Vagina (tissue), 2 donors: ENCODE results near the gene RPUSD2. TPM values are rescaled to one million over a fixed set of nuclear protein-coding genes. Genes with fewer than 3 reads are reported as not detected.
"Not testable (repeated sequence)": the region's sequence is repeated elsewhere in the genome, so short reads cannot be mapped to it uniquely, and the experiment has no call there.

Experiments
- DNase-seq, 2 donors: peaks; one replicate each; pipeline ENCODE4 v3.0.0-alpha.2; 2017; ENCODE audit errors: extremely low spot score in 2 of 2
- H3K27ac ChIP-seq: fragments of 200-600 bp; sonication (generic); one replicate; pipeline ENCODE4 v1.5.1; 2019
- H3K27me3 ChIP-seq: fragments of 200-600 bp; sonication (generic); one replicate; pipeline ENCODE4 v1.5.1; 2019
- H3K36me3 ChIP-seq, 2 donors: fragments of 200-600 bp; sonication (generic); one replicate each; pipeline ENCODE4 v1.5.1; 2017 to 2019
- H3K4me1 ChIP-seq: fragments of 200-600 bp; sonication (generic); one replicate; pipeline ENCODE4 v1.5.1; 2019
- H3K4me3 ChIP-seq, 2 donors: fragments of 200-600 bp; sonication (generic); 1 replicate in 1 of 2; 2 replicates in 1 of 2; pipeline ENCODE4 v1.5.1; 2016 to 2019
- H3K9me3 ChIP-seq: fragments of 200-600 bp; sonication (generic); one replicate; pipeline ENCODE4 v1.5.1; 2019
- POLR2A ChIP-seq, 2 donors: fragments of 450-650 bp; IDR thresholded peaks; one replicate each; pipeline ENCODE4 v1.6.1; 2017; ENCODE audit warnings: antibody characterized with exemption in 2 of 2, mild to moderate bottlenecking in 2 of 2, moderate library complexity in 2 of 2
- POLR2AphosphoS5 ChIP-seq, 2 donors: sonication (generic); formaldehyde crosslinking; IDR thresholded peaks; one replicate each; pipeline ENCODE4 v1.9.0; 2017; ENCODE audit warnings: antibody characterized with exemption in 2 of 2, mild to moderate bottlenecking in 2 of 2, low read depth in 1 of 2; ENCODE audit not compliant: insufficient read depth in 1 of 2
- intact Hi-C: fragments of 100-400 bp; cut with DNase I; formaldehyde crosslinking; loops from one replicate; pipeline ENCODE4 v1.15.1; 2023
- total RNA-seq: library from RNA; depleted of rRNA; stranded (reverse); fragments of >200 nt; gene quantifications from one replicate; pipeline ENCODE4 v1.2.3, GENCODE V29; 2016
- TF ChIP-seq, protein P1 (sequence below), 3 experiments: fragments of 450-650 bp in 2 of 3; fragments of 200-600 bp in 1 of 3; sonication (generic) in 1 of 3; IDR thresholded peaks; one replicate each; pipeline ENCODE4 v1.5.1; 2017 to 2019; ENCODE audit warnings: antibody characterized with exemption in 3 of 3, mild to moderate bottlenecking in 2 of 3, moderate library complexity in 2 of 3

The RPUSD2 gene
- total RNA-seq, 1 donor from 2014 or later, result 12.8 TPM

DNA sequence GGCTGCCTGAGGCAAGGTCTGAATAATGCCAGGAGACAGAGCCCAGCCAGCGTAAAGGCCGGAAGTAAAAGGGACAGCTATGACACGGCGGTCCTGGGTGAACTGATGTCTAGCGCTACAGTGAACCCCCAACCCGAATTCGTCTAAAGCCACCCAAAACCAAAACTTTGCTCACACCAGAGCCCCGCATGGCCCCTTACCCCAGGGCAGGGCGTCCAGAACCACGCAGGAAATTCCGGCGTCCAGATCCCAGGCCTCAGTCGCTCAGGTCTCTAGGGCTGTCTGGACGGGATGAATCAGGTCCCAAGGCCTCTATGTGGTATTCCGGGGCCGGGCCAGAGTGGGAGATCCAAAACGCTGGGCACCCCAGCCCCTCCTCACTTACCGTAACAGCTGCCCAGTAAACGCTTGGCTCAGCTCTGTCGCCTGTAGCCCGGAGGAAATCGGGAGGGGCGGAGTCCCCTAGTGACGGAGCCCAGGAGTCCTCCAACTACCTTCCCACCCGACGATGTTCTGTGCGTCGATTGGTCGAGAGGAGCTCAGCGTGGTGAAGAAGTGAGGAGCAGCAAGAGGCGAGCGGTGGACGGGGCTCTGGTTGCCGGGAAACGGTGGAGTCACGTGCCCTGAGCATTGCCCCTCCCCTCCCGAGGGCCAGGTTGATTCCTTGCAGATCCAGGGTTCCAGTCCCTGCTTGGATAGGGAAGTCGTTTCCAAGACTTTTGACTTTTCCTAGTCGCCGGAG lies 4.3 kb upstream of the RPUSD2 start, which contains the start of gene CCDC32:
TSS of gene CCDC32 (minus strand) at position 452 of the 742 bp plus-strand sequence. CDS start 2,027 bp downstream, outside the sequence.
- peak within 1 kb of the TSS; percentile 58 to 77 for H3K4me3 ChIP-seq
- intact Hi-C loops, result no loop called here
- no peaks in the 10 kb centered on the region for H3K9me3 ChIP-seq
- H3K27ac ChIP-seq, result peak within 1 kb of the TSS; percentile 87
- H3K4me1 ChIP-seq, result peaks cover under 1% of the 10 kb centered on the region
- H3K27me3 ChIP-seq, result no peaks in the 10 kb centered on the region
- peak; percentile 100 for DNase-seq
- TF ChIP-seq POLR2A (IDR thresholded peaks at IDR 0.05), result peak in 1 of 2 donors; percentile 57
- TF ChIP-seq, protein P1, sequence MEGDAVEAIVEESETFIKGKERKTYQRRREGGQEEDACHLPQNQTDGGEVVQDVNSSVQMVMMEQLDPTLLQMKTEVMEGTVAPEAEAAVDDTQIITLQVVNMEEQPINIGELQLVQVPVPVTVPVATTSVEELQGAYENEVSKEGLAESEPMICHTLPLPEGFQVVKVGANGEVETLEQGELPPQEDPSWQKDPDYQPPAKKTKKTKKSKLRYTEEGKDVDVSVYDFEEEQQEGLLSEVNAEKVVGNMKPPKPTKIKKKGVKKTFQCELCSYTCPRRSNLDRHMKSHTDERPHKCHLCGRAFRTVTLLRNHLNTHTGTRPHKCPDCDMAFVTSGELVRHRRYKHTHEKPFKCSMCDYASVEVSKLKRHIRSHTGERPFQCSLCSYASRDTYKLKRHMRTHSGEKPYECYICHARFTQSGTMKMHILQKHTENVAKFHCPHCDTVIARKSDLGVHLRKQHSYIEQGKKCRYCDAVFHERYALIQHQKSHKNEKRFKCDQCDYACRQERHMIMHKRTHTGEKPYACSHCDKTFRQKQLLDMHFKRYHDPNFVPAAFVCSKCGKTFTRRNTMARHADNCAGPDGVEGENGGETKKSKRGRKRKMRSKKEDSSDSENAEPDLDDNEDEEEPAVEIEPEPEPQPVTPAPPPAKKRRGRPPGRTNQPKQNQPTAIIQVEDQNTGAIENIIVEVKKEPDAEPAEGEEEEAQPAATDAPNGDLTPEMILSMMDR (IDR thresholded peaks at IDR 0.05), result no peak
- TF ChIP-seq POLR2AphosphoS5 (IDR thresholded peaks at IDR 0.05; ENCODE audit: insufficient read depth in 1 of 2, low read depth in 1 of 2), result peak; percentile 84 to 93
- H3K36me3 ChIP-seq, result no peaks in the 10 kb centered on the region

DNA sequence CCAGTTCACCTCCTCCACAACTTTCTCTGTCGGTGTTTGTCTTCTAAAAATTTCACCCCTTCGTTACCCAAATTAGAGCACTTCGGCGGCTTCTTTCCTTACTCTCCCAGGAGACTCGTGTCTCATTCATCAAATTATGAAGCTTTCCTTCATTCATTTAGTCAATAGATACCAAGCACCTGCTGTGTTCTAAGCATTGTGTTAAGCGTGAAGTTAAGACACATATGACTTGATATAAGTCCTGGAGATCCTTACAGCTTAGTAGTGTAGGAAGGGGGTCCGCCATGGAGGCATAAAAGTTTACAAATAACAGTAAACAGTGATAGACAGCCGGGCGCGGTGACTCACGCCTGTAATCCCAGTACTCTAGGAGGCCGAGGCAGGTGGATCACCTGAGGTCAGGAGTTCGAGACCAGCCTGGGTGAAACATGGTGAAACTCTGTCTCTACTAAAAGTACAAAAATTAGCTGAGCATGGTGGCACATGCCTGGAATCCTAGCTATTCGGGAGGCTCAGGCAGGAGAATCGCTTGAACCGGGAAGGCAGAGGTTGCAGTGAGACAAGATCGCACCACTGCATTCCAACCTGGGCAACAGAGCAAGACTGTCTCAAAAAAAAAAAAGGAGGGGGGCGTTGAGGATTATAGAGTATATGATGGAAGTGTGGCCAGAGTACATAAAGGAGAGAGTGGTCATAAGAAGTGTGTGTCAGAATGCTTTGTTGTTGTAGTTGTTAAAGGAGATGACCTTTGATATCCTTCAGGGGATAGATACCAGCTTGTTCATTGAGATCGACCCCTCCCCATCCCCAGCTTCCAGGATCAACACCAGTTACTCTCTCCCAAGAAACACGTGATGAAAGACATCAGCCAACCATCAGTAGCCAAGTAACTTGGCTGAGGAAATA lies 3.5 kb upstream of the RPUSD2 start:
- Histone ChIP-seq H3K27ac (peak overlapping the region; percentile 74), H3K36me3 (no peaks in the 10 kb centered on the region), H3K9me3 (no peaks in the 10 kb centered on the region), H3K4me3 (peak overlapping the region; percentile 58 to 77), H3K4me1 (peaks cover 8% of the 10 kb centered on the region), H3K27me3 (no peaks in the 10 kb centered on the region)
- intact Hi-C loops, result loop anchor here (1.0 kb wide), 1 partner anchor 27 kb away; no protein-coding TSS in a partner anchor
- TF ChIP-seq, protein P1 (IDR thresholded peaks at IDR 0.05), result no peak
- TF ChIP-seq POLR2AphosphoS5 (IDR thresholded peaks at IDR 0.05; ENCODE audit: insufficient read depth in 1 of 2, low read depth in 1 of 2) (no peak), POLR2A (IDR thresholded peaks at IDR 0.05) (no peak)
- DNase-seq, result no peak

DNA sequence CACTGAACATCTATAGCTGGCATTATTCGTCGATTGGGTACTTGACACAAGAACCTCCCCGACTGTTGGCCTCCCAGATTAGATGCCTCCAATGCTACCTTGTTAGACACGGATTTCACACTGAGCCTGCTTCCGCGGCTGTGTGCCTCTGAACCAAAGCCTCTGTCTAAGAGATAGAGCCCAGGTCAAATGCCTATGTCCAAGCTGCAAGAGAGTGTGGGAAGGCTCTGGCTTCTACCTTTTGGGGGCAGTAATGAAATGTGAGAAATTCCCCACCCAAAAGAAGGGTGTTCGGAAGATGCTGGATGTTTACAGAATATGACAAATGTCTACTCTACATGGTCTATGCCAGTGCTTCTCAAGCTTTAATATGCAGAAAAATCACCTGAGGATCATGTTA lies 2.0 kb upstream of the RPUSD2 start:
- Histone ChIP-seq H3K4me1 (peaks cover 12% of the 10 kb centered on the region), H3K27ac (no peak overlapping the region)

DNA sequence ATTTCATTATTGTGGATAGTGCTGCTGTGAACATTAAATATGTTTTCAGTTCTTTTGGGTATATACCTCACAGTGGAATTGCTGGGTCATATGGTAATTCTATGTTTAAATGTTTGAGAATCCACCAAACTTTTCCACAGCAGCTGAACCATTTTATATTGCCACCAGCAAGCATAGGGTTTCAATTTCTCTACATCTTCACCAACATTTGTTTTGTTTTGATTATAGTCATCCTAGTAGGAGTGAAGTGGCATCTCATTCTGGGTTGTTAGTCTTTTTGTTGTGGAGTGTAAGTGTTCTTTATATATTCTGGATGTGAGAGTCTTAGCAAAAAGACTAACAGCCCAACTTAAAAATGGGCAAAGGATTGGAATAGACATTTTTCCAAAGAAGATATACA lies 6.0 kb downstream of the RPUSD2 start:
- no peak for DNase-seq
- Histone ChIP-seq H3K27ac (no peak overlapping the region), H3K4me3 (no peak overlapping the region), H3K9me3 (no peaks in the 10 kb centered on the region), H3K27me3 (no peaks in the 10 kb centered on the region), H3K36me3 (peaks cover 0 to 19% of the 10 kb centered on the region in 2 donors), H3K4me1 (peaks cover 8% of the 10 kb centered on the region)
- intact Hi-C loops, result no loop called here
- TF ChIP-seq POLR2AphosphoS5 (IDR thresholded peaks at IDR 0.05; ENCODE audit: insufficient read depth in 1 of 2, low read depth in 1 of 2), result no peak
- TF ChIP-seq, protein P1 (IDR thresholded peaks at IDR 0.05), result no peak
- TF ChIP-seq POLR2A (IDR thresholded peaks at IDR 0.05), result no peak

More for the DNA sequence above, 2.0 kb upstream of the RPUSD2 start:
- intact Hi-C loops, result no loop called here
- DNase-seq, result no peak
- TF ChIP-seq POLR2AphosphoS5 (IDR thresholded peaks at IDR 0.05; ENCODE audit: insufficient read depth in 1 of 2, low read depth in 1 of 2) (no peak), POLR2A (IDR thresholded peaks at IDR 0.05) (no peak)
- TF ChIP-seq, protein P1 (IDR thresholded peaks at IDR 0.05), result no peak
- Histone ChIP-seq H3K4me3 (no peak overlapping the region), H3K27me3 (no peaks in the 10 kb centered on the region), H3K36me3 (peaks cover 0 to 6% of the 10 kb centered on the region in 2 donors), H3K9me3 (no peaks in the 10 kb centered on the region)

DNA sequence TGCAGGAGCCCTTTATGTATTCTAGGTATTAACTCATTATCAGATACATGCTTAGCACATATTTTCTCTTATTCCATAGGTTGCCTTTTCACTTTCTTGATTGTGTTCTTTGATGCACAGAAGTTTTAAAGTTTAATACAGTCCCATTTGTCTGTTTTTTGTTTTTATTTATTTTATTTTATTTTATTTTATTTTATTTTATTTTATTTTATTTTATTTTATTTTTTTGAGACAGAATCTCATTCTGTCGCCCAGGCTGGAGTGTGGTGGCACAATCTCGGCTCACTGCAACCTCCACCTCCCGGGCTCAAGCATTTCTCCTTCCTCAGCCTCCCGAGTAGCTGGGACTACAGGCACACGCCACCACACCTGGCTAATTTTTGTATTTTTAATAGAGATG lies 7.8 kb downstream of the RPUSD2 start:
- intact Hi-C loops, H3K4me3 ChIP-seq, DNase-seq, H3K27ac ChIP-seq, H3K27me3 ChIP-seq, H3K9me3 ChIP-seq, H3K4me1 ChIP-seq: not testable (repeated sequence)
- H3K36me3 ChIP-seq, result peaks cover 0 to 15% of the 10 kb centered on the region in 2 donors
